GM13977 (cell line): ENCODE results near the gene HAO1.

Source experiments
- DNase-seq: peaks from one replicate; pipeline ENCODE4 v3.0.0; 2012; ENCODE audit warnings: low spot score
- CTCF ChIP-seq: IDR thresholded peaks from 2 replicates; pipeline ENCODE4 v1.5.1; 2012; ENCODE audit warnings: mild to moderate bottlenecking, control low read depth; ENCODE audit not compliant: insufficient read depth; ENCODE audit errors: extremely low read depth, missing control alignments
- in situ Hi-C: fragments of 300-500 bp; cut with MboI; formaldehyde crosslinking; loops from one replicate; pipeline ENCODE4 v1.12.0; 2022; ENCODE audit warnings: low sequenced_read_pairs, low pct_unique_long_range_greater_than_20kb, mixed read lengths, inconsistent platforms; ENCODE audit not compliant: unreplicated experiment

The HAO1 gene

GRCh38 chr20:7855545-7855944, 84.7 kb downstream of the HAO1 start:
- in situ Hi-C loops = no loop called here
- no peak for TF ChIP-seq CTCF
- DNase-seq = no peak

GRCh38 chr20:7853493-7853892, 86.8 kb downstream of the HAO1 start:
- DNase-seq = no peak
- in situ Hi-C loops = no loop called here
- no peak for TF ChIP-seq CTCF

- TF ChIP-seq CTCF = no peak
- in situ Hi-C loops = no loop called here
- DNase-seq = no peak
Measured at GRCh38 chr20:7850775-7851490, 89.3 kb downstream of the HAO1 start.

GRCh38 chr20:7849675-7850074, 90.6 kb downstream of the HAO1 start:
- in situ Hi-C loops = no loop called here
- DNase-seq = no peak
- TF ChIP-seq CTCF = no peak

- in situ Hi-C loops = no loop called here
- no peak for DNase-seq
- no peak for TF ChIP-seq CTCF
Measured at GRCh38 chr20:7848351-7848750, 91.9 kb downstream of the HAO1 start.

GRCh38 chr20:7843613-7844012, 96.6 kb downstream of the HAO1 start:
- in situ Hi-C loops = no loop called here
- no peak for DNase-seq
- TF ChIP-seq CTCF = no peak
